Neural cell (in vitro differentiated cells): ENCODE results near the gene EIF3I. TPM values are rescaled to one million over a fixed set of nuclear protein-coding genes. Genes with fewer than 3 reads are reported as not detected.

Experiments used
- H2AFZ ChIP-seq: fragments of 200-600, 300-800 bp; sonication (generic), shearing (Covaris generic); 2 replicates; pipeline ENCODE4 v1.6.0; 2014; ENCODE audit warnings: low read depth, mild to moderate bottlenecking, antibody characterized with exemption, low read length, moderate library complexity
- H3F3A ChIP-seq: fragments of 200-600 bp; shearing (Covaris generic); 2 replicates; pipeline ENCODE4 v1.6.1; 2016; ENCODE audit warnings: mild to moderate bottlenecking, moderate library complexity, mixed read lengths, antibody characterized with exemption, low read length; ENCODE audit not compliant: insufficient read depth, poor library complexity, severe bottlenecking
- H3K27ac ChIP-seq: fragments of 200-600, 300-800 bp; sonication (generic), shearing (Covaris generic); 2 replicates; pipeline ENCODE4 v1.5.1; 2014; ENCODE audit warnings: mild to moderate bottlenecking, low read length, moderate library complexity
- H3K27me3 ChIP-seq: fragments of 300-800, 200-600 bp; sonication (generic), shearing (Covaris generic); 2 replicates; pipeline ENCODE4 v1.6.0; 2014; ENCODE audit warnings: mild to moderate bottlenecking, low read depth, low read length, moderate library complexity; ENCODE audit not compliant: insufficient read depth
- H3K36me3 ChIP-seq: fragments of 300-800, 200-600 bp; sonication (generic), shearing (Covaris generic); 2 replicates; pipeline ENCODE4 v1.5.1; 2014; ENCODE audit warnings: mild to moderate bottlenecking, antibody characterized with exemption, low read length, moderate library complexity; ENCODE audit not compliant: insufficient read depth
- H3K4me2 ChIP-seq: fragments of 300-800, 200-600 bp; sonication (generic), shearing (Covaris generic); 2 replicates; pipeline ENCODE4 v1.6.0; 2014; ENCODE audit warnings: mild to moderate bottlenecking, low read length
- H3K4me3 ChIP-seq: fragments of 300-800, 200-600 bp; sonication (generic), shearing (Covaris generic); 2 replicates; pipeline ENCODE4 v1.5.1; 2014; ENCODE audit warnings: mild to moderate bottlenecking, low read length, moderate library complexity
- H3K79me2 ChIP-seq: fragments of 200-600 bp; shearing (Covaris generic); replicated peaks from 2 replicates; pipeline ENCODE4 v1.6.0; 2014; ENCODE audit warnings: mild to moderate bottlenecking, low read length, moderate library complexity; ENCODE audit not compliant: insufficient read depth
- H3K9ac ChIP-seq: fragments of 300-800, 200-600 bp; sonication (generic), shearing (Covaris generic); 2 replicates; pipeline ENCODE4 v1.6.1; 2016; ENCODE audit warnings: mild to moderate bottlenecking, low read length, mixed read lengths
- H3K9me2 ChIP-seq: fragments of 200-600 bp; shearing (Covaris generic); 2 replicates; pipeline ENCODE4 v1.6.1; 2016; ENCODE audit warnings: mild to moderate bottlenecking, low read length, mixed read lengths; ENCODE audit not compliant: insufficient read depth
- H3K9me3 ChIP-seq: fragments of 200-600, 300-800 bp; sonication (generic), shearing (Covaris generic); 2 replicates; pipeline ENCODE4 v1.6.1; 2016; ENCODE audit warnings: mild to moderate bottlenecking, mixed run types, low read length, moderate library complexity, mixed read lengths
- H4K20me1 ChIP-seq: fragments of 200-600 bp; shearing (Covaris generic); 2 replicates; pipeline ENCODE4 v1.6.1; 2016; ENCODE audit warnings: mild to moderate bottlenecking, mixed run types; ENCODE audit not compliant: insufficient read depth
- CTCF ChIP-seq: fragments of 450-650 bp; IDR thresholded peaks from 2 replicates; pipeline ENCODE4 v1.5.1; 2014; ENCODE audit warnings: antibody characterized with exemption, mild to moderate bottlenecking, moderate library complexity; ENCODE audit not compliant: poor library complexity, severe bottlenecking
- EP300 ChIP-seq: fragments of 450-650 bp; conservative IDR thresholded peaks from 2 replicates; pipeline ENCODE4 v1.6.1; 2014; ENCODE audit warnings: antibody characterized with exemption, mild to moderate bottlenecking, moderate library complexity; ENCODE audit not compliant: poor library complexity, severe bottlenecking
- EZH2 ChIP-seq: fragments of 200-600, 300-800 bp; shearing (Covaris generic), sonication (generic); IDR thresholded peaks from 2 replicates; pipeline ENCODE4 v1.6.1; 2014; ENCODE audit warnings: antibody characterized with exemption, low read length, borderline replicate concordance, mild to moderate bottlenecking; ENCODE audit not compliant: insufficient read depth, poor library complexity, severe bottlenecking
- MXI1 ChIP-seq: fragments of 450-650 bp; conservative IDR thresholded peaks from 2 replicates; pipeline ENCODE4 v1.6.1; 2014; ENCODE audit warnings: antibody characterized with exemption, mild to moderate bottlenecking; ENCODE audit not compliant: poor library complexity, severe bottlenecking
- POLR2AphosphoS5 ChIP-seq: IDR thresholded peaks from 2 replicates; pipeline ENCODE4 v1.6.1; 2012
- RAD21 ChIP-seq: fragments of 450-650 bp; conservative IDR thresholded peaks from 2 replicates; pipeline ENCODE4 v1.6.1; 2014; ENCODE audit warnings: antibody characterized with exemption, mild to moderate bottlenecking, moderate library complexity
- REST ChIP-seq: IDR thresholded peaks from 2 replicates; pipeline ENCODE4 v1.6.1; 2012; ENCODE audit warnings: borderline replicate concordance
- SMC3 ChIP-seq: fragments of 450-650 bp; conservative IDR thresholded peaks from 2 replicates; pipeline ENCODE4 v1.6.1; 2014; ENCODE audit warnings: antibody characterized with exemption, mild to moderate bottlenecking, moderate library complexity; ENCODE audit not compliant: poor library complexity
- TAF1 ChIP-seq: IDR thresholded peaks from 2 replicates; pipeline ENCODE4 v1.6.1; 2012; ENCODE audit warnings: low read depth
- polyA plus RNA-seq: library from polyadenylated mRNA; depleted of rRNA; stranded (reverse); fragments of >200 nt; gene quantifications from 2 replicates; pipeline ENCODE4 v1.2.3, GENCODE V29; 2014

The EIF3I gene
- polyA plus RNA-seq, 1 donor from 2014 or later = 158 TPM

GRCh38 chr1:32181563-32181962 lies 40.6 kb upstream of the EIF3I start:
- Histone ChIP-seq H3K79me2 (peaks cover 26% of the 10 kb centered on the region), H2AFZ (no peak overlapping the region), H3K27me3 (no peaks in the 10 kb centered on the region), H4K20me1 (no peaks in the 10 kb centered on the region), H3K4me2 (no peak overlapping the region), H3K36me3 (no peaks in the 10 kb centered on the region), H3K9me3 (no peaks in the 10 kb centered on the region), H3K27ac (no peak overlapping the region), H3F3A (no peaks in the 10 kb centered on the region), H3K9me2 (no peaks in the 10 kb centered on the region), H3K4me3 (peak overlapping the region; percentile 83), H3K9ac (no peak overlapping the region)
- TF ChIP-seq EP300 (no peak), REST (no peak), POLR2AphosphoS5 (no peak), CTCF (no peak), EZH2 (no peak), RAD21 (no peak)

GRCh38 chr1:32182060-32182459 lies 40.1 kb upstream of the EIF3I start:
- H2AFZ ChIP-seq = no peak overlapping the region
- H3K36me3 ChIP-seq = no peaks in the 10 kb centered on the region
- peaks cover 26% of the 10 kb centered on the region for H3K79me2 ChIP-seq
- TF ChIP-seq REST (no peak), TAF1 (no peak), CTCF (no peak), EZH2 (no peak), MXI1 (no peak), POLR2AphosphoS5 (no peak), RAD21 (no peak), EP300 (no peak), SMC3 (no peak)
- no peaks in the 10 kb centered on the region for H3K9me3 ChIP-seq
- no peaks in the 10 kb centered on the region for H3K27me3 ChIP-seq
- no peak overlapping the region for H3K27ac ChIP-seq
- no peak overlapping the region for H3K9ac ChIP-seq
- no peaks in the 10 kb centered on the region for H4K20me1 ChIP-seq
- no peaks in the 10 kb centered on the region for H3K9me2 ChIP-seq
- no peak overlapping the region for H3K4me2 ChIP-seq
- no peaks in the 10 kb centered on the region for H3F3A ChIP-seq
- peak overlapping the region; percentile 83 for H3K4me3 ChIP-seq
